Endothelial cell of umbilical vein (primary cell): ENCODE measurements around the gene THAP10.

Experiments
- CTCF ChIP-seq, 2 donors: IDR thresholded peaks; 1 replicate in 1 of 2; 2 replicates in 1 of 2; pipeline ENCODE4 v1.5.1; 2011; ENCODE audit warnings: low read length in 2 of 2, mild to moderate bottlenecking in 2 of 2, moderate library complexity in 2 of 2, control low read depth in 1 of 2, inconsistent platforms in 1 of 2, low read depth in 1 of 2; ENCODE audit not compliant: insufficient read depth in 1 of 2; ENCODE audit errors: extremely low read depth in 1 of 2
- EZH2 ChIP-seq: IDR thresholded peaks from 2 replicates; pipeline ENCODE4 v1.6.1; 2012; ENCODE audit warnings: borderline replicate concordance, low read depth, mild to moderate bottlenecking, moderate library complexity, low read length, inconsistent platforms; ENCODE audit not compliant: severe bottlenecking
- FOS ChIP-seq: IDR thresholded peaks from 2 replicates; pipeline ENCODE4 v1.6.1; 2011; ENCODE audit warnings: mild to moderate bottlenecking, low read length, moderate library complexity, borderline replicate concordance; ENCODE audit not compliant: insufficient read depth
- MYC ChIP-seq: IDR thresholded peaks from one replicate; pipeline ENCODE4 v1.6.1; 2011; ENCODE audit warnings: mild to moderate bottlenecking, low read depth, low read length
- POLR2A ChIP-seq: IDR thresholded peaks from 2 replicates; pipeline ENCODE4 v1.6.1; 2012; ENCODE audit warnings: low read depth, mild to moderate bottlenecking, control low read depth, low read length
- POLR2AphosphoS5 ChIP-seq: IDR thresholded peaks from 2 replicates; pipeline ENCODE4 v1.6.1; 2012; ENCODE audit warnings: low read depth, mild to moderate bottlenecking, control low read depth, low read length, moderate library complexity; ENCODE audit not compliant: insufficient read depth

- TF ChIP-seq FOS (no peak), MYC (no peak), EZH2 (no peak), CTCF (IDR thresholded peaks at IDR 0.05; ENCODE audit: extremely low read depth in 1 of 2, insufficient read depth in 1 of 2, low read depth in 1 of 2, low read length in 2 of 2) (no peak), POLR2A (no peak), POLR2AphosphoS5 (no peak)
Observed at GRCh38 chr15:70916531-70916930, 24.3 kb upstream of the THAP10 start.
